Spleen (tissue), 7 donors: ENCODE measurements around the gene ACER1.

Source experiments
- POLR2A ChIP-seq, 3 donors: fragments of 450-650 bp; IDR thresholded peaks; one replicate each; pipeline ENCODE4 v1.5.1; 2017; ENCODE audit warnings: antibody characterized with exemption in 3 of 3, mild to moderate bottlenecking in 1 of 3
- POLR2AphosphoS5 ChIP-seq, 3 donors: sonication (generic); formaldehyde crosslinking; IDR thresholded peaks; one replicate each; pipeline ENCODE4 v1.5.1; 2017; ENCODE audit warnings: antibody characterized with exemption in 3 of 3
- TF ChIP-seq, protein P1 (sequence below), 11 experiments: fragments of 200-600 bp in 7 of 11; fragments of 450-650 bp in 4 of 11; sonication (generic) in 4 of 11; IDR thresholded peaks in 8 of 11; conservative IDR thresholded peaks in 3 of 11; 1 replicate in 7 of 11; 2 replicates in 4 of 11; pipeline versions ENCODE4 v1.4.0 to v1.8.0; 2016 to 2021; ENCODE audit warnings: antibody characterized with exemption in 11 of 11, inconsistent platforms in 4 of 11, mild to moderate bottlenecking in 1 of 11
- donor health status: DM: no; HTN: no; CAD: no; lungs with moderate emphysema.
- donor health status: DM: no; HTN: no; CAD: no.
- donor health status: DM: no; HTN: no; CAD: no.

DNA sequence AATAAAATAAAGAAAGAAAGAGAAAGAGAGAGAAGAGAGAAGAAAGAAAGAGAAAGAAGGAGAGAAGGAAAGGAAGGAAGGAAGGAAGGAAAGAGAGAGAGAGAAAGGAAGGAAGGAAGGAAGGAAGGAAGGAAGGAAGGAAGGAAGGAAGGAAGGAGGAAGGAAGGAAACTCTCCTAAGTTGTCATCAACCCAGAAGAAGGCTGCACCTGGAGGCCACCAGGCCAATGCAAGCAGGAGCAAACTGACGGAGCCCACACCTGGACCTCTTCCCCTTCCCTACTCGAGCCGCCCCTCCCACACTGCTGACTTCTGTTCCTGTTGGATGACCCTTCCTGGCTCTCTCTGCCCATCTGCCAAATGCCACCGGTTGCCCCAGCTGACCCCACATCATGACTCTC is 8.7 kb downstream of the ACER1 start:
- TF ChIP-seq POLR2AphosphoS5 (IDR thresholded peaks at IDR 0.05) (no peak), POLR2A (IDR thresholded peaks at IDR 0.05) (no peak)
- TF ChIP-seq, protein P1, sequence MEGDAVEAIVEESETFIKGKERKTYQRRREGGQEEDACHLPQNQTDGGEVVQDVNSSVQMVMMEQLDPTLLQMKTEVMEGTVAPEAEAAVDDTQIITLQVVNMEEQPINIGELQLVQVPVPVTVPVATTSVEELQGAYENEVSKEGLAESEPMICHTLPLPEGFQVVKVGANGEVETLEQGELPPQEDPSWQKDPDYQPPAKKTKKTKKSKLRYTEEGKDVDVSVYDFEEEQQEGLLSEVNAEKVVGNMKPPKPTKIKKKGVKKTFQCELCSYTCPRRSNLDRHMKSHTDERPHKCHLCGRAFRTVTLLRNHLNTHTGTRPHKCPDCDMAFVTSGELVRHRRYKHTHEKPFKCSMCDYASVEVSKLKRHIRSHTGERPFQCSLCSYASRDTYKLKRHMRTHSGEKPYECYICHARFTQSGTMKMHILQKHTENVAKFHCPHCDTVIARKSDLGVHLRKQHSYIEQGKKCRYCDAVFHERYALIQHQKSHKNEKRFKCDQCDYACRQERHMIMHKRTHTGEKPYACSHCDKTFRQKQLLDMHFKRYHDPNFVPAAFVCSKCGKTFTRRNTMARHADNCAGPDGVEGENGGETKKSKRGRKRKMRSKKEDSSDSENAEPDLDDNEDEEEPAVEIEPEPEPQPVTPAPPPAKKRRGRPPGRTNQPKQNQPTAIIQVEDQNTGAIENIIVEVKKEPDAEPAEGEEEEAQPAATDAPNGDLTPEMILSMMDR (IDR thresholded peaks at IDR 0.05 in 8 of 11, conservative IDR thresholded peaks at IDR 0.05 in 3 of 11) = no peak
